ENCODE data around the gene PTMA. TPM values are rescaled to one million over a fixed set of nuclear protein-coding genes. Genes with fewer than 3 reads are reported as not detected.
"Not testable (repeated sequence)": the region's sequence is repeated elsewhere in the genome, so short reads cannot be mapped to it uniquely, and the experiment has no call there.

The PTMA gene
- total RNA-seq (2014; rRNA removed; shearing (Covaris generic)) (2,780 and 3,271 TPM in 2 replicates), total RNA-seq (2022) (3,053 and 3,088 TPM in 2 replicates), Bru-seq, nascent RNA (percentile 100 among the genes with signal in this experiment), BruChase-seq, experiment 1, labeled RNA remaining after a 6-hour chase (percentile 100 among the genes with signal in this experiment), BruChase-seq, experiment 2, labeled RNA remaining after a 2-hour chase (percentile 100 among the genes with signal in this experiment)
- long read RNA-seq, transcript PTMA-201 (5 exons, 1,212 nt): minor isoform, 464 of 5,498 reads
- long read RNA-seq, transcript PTMA-202 (5 exons, 1,221 nt): major isoform, 4,764 of 5,498 reads
- long read RNA-seq, transcript PTMA-212 (4 exons, 1,635 nt): minor isoform, 9 of 5,498 reads
- long read RNA-seq, partial matches to known transcripts: 98 of 5,498 reads
- long read RNA-seq, other reads (novel, unspliced or antisense): 157 of 5,498 reads

GRCh38 chr2:231707927-231708772, at the start of gene PTMA:
PTMA (plus strand) TSS chr2:231708525; CDS start chr2:231708707, 182 bp downstream.
- ChIA-PET POLR2A (interaction anchor here (0.6 to 3.1 kb wide), 13 partner anchors 9 to 843 kb away, joined by 3 to 27 read pairs (median 4); no protein-coding TSS in a partner anchor), CTCF (ENCODE audit: unreplicated experiment) (interaction anchor here (0.7 to 1.3 kb wide), 2 partner anchors 32 to 34 kb away, joined by 3 read pairs; no protein-coding TSS in a partner anchor)
- H4K20me1 ChIP-seq (ENCODE audit: insufficient read depth, low read length): peaks cover 20% of the 10 kb centered on the region
- intact Hi-C loops (cut with micrococcal nuclease; ENCODE audit: unreplicated experiment): loop anchor here (1.0 to 2.0 kb wide), 5 partner anchors 21 to 95 kb away; partner anchors contain the start of gene PDE6D
- H3K79me2 ChIP-seq (ENCODE audit: insufficient read depth, low read depth, low read length): peaks cover 63% of the 10 kb centered on the region
- TF ChIP-seq CTCF (conservative IDR thresholded peaks at IDR 0.05; ENCODE audit: low read length) (no peak), EZH2phosphoT487 (IDR thresholded peaks at IDR 0.05; ENCODE audit: borderline replicate concordance, low read depth, low read length) (no peak)
- peak within 1 kb of the TSS; percentile 95 for H3K27ac ChIP-seq (ENCODE audit: low read depth, low read length, poor library complexity, severe bottlenecking)
- H2AFZ ChIP-seq (ENCODE audit: low read length): peak within 1 kb of the TSS; percentile 83; the same call in 1 of the 2 replicates
- peaks cover 35% of the 10 kb centered on the region for H3K4me1 ChIP-seq (ENCODE audit: insufficient read depth, low read length, poor library complexity, severe bottlenecking)
- peak within 1 kb of the TSS; percentile 77 for H3K4me2 ChIP-seq (ENCODE audit: low read length)
- H3K9me3 ChIP-seq (ENCODE audit: low read length): no peaks in the 10 kb centered on the region
- BruUV-seq (replicated peaks): no TSS peak
- DNase-seq (ENCODE audit: low spot score): peak; percentile 100
- H3K36me3 ChIP-seq (ENCODE audit: insufficient read depth, low read length): peaks cover 43% of the 10 kb centered on the region
- no peaks in the 10 kb centered on the region for H3K9me2 ChIP-seq (ENCODE audit: insufficient read depth, low read length)
- H3K4me3 ChIP-seq (ENCODE audit: low read depth, low read length, poor library complexity, severe bottlenecking): peak within 1 kb of the TSS; percentile 93

- CTCF ChIA-PET (ENCODE audit: unreplicated experiment): interaction anchor here (0.6 to 0.9 kb wide), 2 partner anchors 12 to 15 kb away, joined by 3 read pairs; no protein-coding TSS in a partner anchor
- intact Hi-C loops (cut with micrococcal nuclease; ENCODE audit: unreplicated experiment); BruUV-seq (replicated peaks); H3K9me3 ChIP-seq (ENCODE audit: low read length); H3K9me2 ChIP-seq (ENCODE audit: insufficient read depth, low read length); H3K79me2 ChIP-seq (ENCODE audit: insufficient read depth, low read depth, low read length); H3K36me3 ChIP-seq (ENCODE audit: insufficient read depth, low read length); H3K4me2 ChIP-seq (ENCODE audit: low read length); DNase-seq (ENCODE audit: low spot score); H3K4me3 ChIP-seq (ENCODE audit: low read depth, low read length, poor library complexity, severe bottlenecking); H3K27ac ChIP-seq (ENCODE audit: low read depth, low read length, poor library complexity, severe bottlenecking); H4K20me1 ChIP-seq (ENCODE audit: insufficient read depth, low read length); H2AFZ ChIP-seq (ENCODE audit: low read length): not testable (repeated sequence)
- POLR2A ChIA-PET: interaction anchor here (1.1 to 2.1 kb wide), 3 partner anchors 12 to 45 kb away, joined by 5 to 11 read pairs (median 10); no protein-coding TSS in a partner anchor
- H3K4me1 ChIP-seq (ENCODE audit: insufficient read depth, low read length, poor library complexity, severe bottlenecking): peaks cover 41% of the 10 kb centered on the region
These were observed 48.3 kb upstream of the PTMA start for GRCh38 chr2:231660073-231660472.

- CTCF ChIA-PET (ENCODE audit: unreplicated experiment): interaction anchor here (0.6 to 1.1 kb wide), 3 partner anchors 11 to 14 kb away, joined by 3 read pairs; no protein-coding TSS in a partner anchor
- Histone ChIP-seq H3K4me3 (ENCODE audit: low read depth, low read length, poor library complexity, severe bottlenecking) (no peak overlapping the region), H4K20me1 (ENCODE audit: insufficient read depth, low read length) (no peaks in the 10 kb centered on the region), H3K79me2 (ENCODE audit: insufficient read depth, low read depth, low read length) (no peaks in the 10 kb centered on the region), H3K36me3 (ENCODE audit: insufficient read depth, low read length) (no peaks in the 10 kb centered on the region), H3K4me2 (ENCODE audit: low read length) (no peak overlapping the region), H3K4me1 (ENCODE audit: insufficient read depth, low read length, poor library complexity, severe bottlenecking) (peaks cover 49% of the 10 kb centered on the region), H3K9me3 (ENCODE audit: low read length) (no peaks in the 10 kb centered on the region), H3K27ac (ENCODE audit: low read depth, low read length, poor library complexity, severe bottlenecking) (no peak overlapping the region), H3K9me2 (ENCODE audit: insufficient read depth, low read length) (no peaks in the 10 kb centered on the region), H2AFZ (ENCODE audit: low read length) (peak overlapping the region; percentile 14; the same call in 1 of the 2 replicates)
- DNase-seq (ENCODE audit: low spot score): no peak
- no peak for TF ChIP-seq EZH2phosphoT487 (IDR thresholded peaks at IDR 0.05; ENCODE audit: borderline replicate concordance, low read depth, low read length)
- no peak for TF ChIP-seq CTCF (conservative IDR thresholded peaks at IDR 0.05; ENCODE audit: low read length)
- intact Hi-C loops (cut with micrococcal nuclease; ENCODE audit: unreplicated experiment): no loop called here
- POLR2A ChIA-PET: interaction anchor here (0.8 to 2.1 kb wide), 4 partner anchors 11 to 24 kb away, joined by 3 to 11 read pairs (median 6); no protein-coding TSS in a partner anchor
- BruUV-seq (replicated peaks): no TSS peak
These were observed 47.5 kb upstream of the PTMA start for GRCh38 chr2:231660860-231661259.
